Fibroblast of the aortic adventitia (primary cell): ENCODE results near the gene NINL. TPM values are rescaled to one million over a fixed set of nuclear protein-coding genes. Genes with fewer than 3 reads are reported as not detected.
A peak's percentile ranks its signal among the peaks of the same experiment; 100 is the strongest.
"Not testable (repeated sequence)": the region's sequence is repeated elsewhere in the genome, so short reads cannot be mapped to it uniquely, and the experiment has no call there.

Experiments used
- DNase-seq: peaks from one replicate; pipeline ENCODE4 v3.0.0-alpha.2; 2010; ENCODE audit warnings: low read depth
- H3K4me3 ChIP-seq: 2 replicates; pipeline ENCODE4 v1.5.1; 2011; ENCODE audit warnings: low read depth, mild to moderate bottlenecking, control low read depth, low read length, moderate library complexity
- total RNA-seq: library from RNA; depleted of rRNA; stranded (reverse); fragments of >200 nt; gene quantifications from 2 replicates; pipeline ENCODE4 v1.2.3, GENCODE V29; 2012; ENCODE audit warnings: low replicate concordance
- TF ChIP-seq, protein P1 (sequence below): IDR thresholded peaks from 2 replicates; pipeline ENCODE4 v1.5.1; 2011; ENCODE audit warnings: mild to moderate bottlenecking, low read length, control low read depth, inconsistent platforms; ENCODE audit not compliant: insufficient read depth

Gene NINL
- total RNA-seq, 1 donor = 6.5 TPM

DNA sequence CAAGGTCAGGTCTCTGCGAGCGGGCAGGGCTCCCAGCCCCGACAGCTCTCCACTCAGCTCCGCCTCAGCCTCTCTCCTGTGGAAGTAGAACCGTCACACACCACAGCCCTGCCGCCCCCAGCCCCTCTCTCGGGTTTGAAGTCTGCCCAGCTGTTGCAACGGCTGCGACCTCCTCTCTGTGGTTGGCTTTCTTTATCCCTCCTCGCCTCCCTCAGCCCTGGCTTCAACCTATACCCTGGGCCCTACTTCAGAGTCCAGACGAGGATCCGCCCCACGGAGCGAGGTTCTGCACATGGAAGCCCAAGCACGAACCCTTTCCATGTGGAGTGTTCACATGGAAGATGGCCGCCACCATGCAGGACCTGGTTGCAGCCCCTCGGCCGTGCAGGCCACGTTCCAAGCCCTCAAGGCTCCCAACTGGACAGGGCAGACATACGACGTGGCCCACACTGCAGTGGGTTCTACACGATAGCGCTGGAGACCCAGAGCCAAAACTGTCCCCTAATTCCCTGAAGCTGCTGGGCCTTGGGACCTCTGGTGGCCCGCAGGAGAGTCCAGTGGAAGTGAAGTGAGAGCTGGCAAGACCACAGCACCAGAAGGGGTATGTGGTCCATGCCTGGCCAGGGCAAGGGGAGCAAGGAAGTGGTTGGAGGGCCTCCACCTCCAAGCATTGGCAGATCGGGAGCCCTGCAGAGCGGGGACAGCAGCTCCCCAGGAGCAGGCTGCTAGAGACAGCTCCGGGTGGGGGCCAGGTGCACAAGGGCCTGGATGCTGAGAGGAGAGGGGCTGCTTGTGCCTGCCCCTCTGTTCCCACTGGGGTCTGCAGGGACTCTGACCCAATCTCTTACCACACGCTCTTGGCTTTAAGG, 108.1 kb downstream of the NINL start:
- DNase-seq = no peak
- no peak overlapping the region for H3K4me3 ChIP-seq
- TF ChIP-seq, protein P1, sequence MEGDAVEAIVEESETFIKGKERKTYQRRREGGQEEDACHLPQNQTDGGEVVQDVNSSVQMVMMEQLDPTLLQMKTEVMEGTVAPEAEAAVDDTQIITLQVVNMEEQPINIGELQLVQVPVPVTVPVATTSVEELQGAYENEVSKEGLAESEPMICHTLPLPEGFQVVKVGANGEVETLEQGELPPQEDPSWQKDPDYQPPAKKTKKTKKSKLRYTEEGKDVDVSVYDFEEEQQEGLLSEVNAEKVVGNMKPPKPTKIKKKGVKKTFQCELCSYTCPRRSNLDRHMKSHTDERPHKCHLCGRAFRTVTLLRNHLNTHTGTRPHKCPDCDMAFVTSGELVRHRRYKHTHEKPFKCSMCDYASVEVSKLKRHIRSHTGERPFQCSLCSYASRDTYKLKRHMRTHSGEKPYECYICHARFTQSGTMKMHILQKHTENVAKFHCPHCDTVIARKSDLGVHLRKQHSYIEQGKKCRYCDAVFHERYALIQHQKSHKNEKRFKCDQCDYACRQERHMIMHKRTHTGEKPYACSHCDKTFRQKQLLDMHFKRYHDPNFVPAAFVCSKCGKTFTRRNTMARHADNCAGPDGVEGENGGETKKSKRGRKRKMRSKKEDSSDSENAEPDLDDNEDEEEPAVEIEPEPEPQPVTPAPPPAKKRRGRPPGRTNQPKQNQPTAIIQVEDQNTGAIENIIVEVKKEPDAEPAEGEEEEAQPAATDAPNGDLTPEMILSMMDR = no peak

DNA sequence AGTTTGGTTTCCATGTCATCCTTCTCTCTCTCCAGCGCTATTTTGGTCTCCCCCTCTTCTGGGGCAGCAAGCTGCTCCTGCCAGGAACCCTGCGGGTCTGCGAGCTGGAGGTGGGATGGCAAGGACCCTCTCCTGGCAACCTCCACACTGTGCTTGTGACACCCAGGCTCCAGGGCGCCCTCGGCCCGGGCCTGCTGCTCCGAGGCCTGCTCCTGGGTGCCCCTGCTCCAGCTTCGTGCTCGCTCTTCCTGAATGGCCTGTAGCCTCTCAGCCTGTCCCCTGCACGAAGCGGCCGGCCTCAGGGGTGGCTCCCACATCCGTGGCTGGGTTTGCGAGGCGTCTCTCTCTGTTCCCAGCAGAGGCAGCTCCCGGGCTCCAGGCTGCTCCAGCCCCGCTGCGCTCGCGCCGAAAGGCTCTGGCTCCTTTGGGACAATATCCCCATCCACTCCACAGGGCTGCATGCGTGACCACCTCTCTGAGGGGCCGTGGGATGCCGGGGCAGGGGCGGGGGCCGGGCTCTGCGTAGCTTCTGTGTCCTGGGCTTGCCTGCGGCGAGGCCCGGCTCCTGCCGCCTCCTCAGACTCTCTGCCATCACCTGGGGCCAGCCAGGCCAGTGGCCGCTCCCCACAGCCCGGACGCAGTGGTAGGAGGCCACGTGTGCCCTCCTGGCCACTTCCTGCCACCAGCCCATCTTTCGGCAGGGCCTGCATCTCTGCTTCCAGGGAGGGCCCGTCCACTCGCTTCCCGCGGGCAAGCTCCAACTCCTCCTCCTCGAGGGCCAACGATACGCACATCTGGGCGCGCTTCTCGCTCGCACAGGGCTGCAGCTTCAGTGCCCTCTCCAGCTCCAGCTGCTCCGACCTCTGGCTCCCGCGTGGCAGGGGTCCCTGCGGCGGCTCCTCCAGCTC, 109.0 kb downstream of the NINL start:
- H3K4me3 ChIP-seq = no peak overlapping the region
- DNase-seq = no peak
- TF ChIP-seq, protein P1 = no peak

DNA sequence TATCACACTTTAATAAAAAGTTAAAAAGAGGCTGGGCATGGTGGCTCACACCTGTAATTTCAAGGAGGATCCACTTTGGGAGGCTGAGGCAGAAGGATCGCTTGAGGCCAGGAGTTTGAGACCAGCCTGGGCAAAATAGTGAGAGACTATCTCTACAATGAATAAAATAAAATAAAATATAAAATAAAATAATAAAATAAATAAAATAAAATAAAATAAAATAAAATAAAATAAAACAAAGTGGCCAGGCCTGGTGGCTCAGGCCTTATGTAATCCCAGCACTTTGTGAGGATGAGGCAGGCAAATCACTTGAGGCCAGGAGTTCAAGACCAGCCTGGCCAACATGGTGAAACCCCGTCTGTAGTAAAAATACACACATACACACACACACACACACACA, 112.0 kb downstream of the NINL start:
- H3K4me3 ChIP-seq, DNase-seq: not testable (repeated sequence)

DNA sequence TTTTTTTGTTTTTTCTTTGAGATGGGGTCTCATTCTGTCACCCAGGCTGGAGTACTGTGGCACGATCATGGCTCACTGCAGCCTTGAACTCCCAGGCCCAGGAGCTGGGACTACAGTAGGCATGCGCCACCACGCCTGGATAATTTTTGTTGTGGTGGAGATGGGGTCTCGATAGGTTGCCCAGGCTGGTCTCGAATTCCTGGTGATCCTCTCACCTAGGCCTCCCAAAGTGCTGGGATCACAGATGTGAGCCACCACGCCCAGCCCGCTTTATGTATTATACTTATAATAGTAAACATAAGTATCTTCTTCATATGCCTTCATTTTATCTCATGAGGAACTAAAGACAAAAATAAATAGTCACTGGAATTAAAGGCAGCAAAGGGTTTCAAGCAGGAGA, 114.3 kb downstream of the NINL start:
- no peak overlapping the region for H3K4me3 ChIP-seq
- TF ChIP-seq, protein P1 = no peak
- DNase-seq = no peak

DNA sequence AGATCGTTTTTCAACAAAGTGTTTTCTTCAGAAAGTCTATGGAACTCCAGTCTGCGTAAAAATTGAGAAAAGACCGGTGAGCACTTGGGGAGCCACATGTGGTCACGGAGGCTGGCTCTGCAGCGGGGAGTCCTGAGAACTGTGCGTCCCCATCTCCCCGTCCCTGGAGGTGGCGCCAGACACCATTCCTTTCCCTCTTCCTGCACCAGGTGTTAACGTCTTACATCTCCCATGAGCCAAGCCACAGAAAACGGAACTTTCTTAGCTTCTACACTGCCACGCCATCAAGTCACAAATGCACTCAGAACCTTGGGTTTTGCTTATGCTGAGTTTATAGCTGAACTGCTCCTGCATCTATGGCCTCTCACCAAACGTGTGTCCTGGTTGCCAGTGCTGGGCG, 115.3 kb downstream of the NINL start:
- DNase-seq = peak; percentile 34
- TF ChIP-seq, protein P1 = peak; percentile 40
- H3K4me3 ChIP-seq = no peak overlapping the region

DNA sequence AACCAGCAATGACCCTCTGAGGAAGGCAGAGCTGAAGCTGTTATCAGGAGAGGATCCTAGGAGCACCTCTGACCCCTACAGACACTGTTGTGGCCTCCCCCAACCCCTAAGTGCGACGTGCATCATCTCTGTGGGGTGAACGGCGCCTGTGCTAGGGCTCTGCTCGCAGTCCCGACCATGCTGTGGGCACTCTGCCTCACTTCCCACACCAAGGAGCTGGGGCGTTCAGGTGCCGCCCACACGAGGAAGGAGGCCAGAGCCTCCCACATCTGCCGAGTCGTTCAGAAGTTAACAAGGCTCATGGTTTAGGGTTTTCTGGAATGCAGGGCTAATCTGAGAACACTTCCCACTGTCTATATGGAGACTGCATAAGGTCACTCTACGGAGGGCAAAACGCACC, 115.8 kb downstream of the NINL start:
- no peak for DNase-seq
- H3K4me3 ChIP-seq = no peak overlapping the region
- TF ChIP-seq, protein P1 = no peak
